GM12892 (cell line): ENCODE results near the gene CD300C.

Experiments used
- POLR2A ChIP-seq: IDR thresholded peaks from 2 replicates; pipeline ENCODE4 v1.6.1; 2011; ENCODE audit warnings: low read depth, low read length, control low read depth
- TAF1 ChIP-seq: IDR thresholded peaks from 2 replicates; pipeline ENCODE4 v1.6.1; 2011; ENCODE audit warnings: low read depth, mild to moderate bottlenecking, control low read depth, low read length, borderline replicate concordance

DNA sequence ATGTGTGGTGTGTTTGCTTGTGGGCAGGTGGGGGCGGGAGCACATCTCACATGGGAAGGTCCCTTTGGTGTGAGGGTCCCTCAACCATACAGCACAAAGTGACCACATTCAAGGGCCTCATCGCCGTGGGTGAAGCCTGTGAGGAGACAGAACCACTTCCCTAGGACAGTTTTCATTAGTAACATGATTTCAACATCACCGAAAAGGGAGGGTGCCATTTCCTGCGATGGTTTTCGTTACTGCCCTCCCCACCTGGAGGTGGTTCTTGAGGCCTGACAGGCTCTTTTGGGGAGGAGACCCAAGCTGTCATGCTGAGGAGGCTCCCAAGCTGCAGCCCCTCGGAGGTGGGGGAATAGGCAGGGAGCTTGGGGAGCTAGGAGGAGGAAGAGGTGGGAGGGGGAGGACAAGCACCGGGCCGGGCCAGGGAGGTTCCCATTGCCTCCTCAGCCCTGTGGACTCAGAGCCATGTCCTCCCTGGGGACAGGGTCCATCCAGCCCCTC, 24.2 kb downstream of the CD300C start:
- TF ChIP-seq TAF1: no peak
- no peak for TF ChIP-seq POLR2A
